ENCODE data around the gene KDM2B.

GRCh38 chr12:121603581-121603980, 22.8 kb upstream of the KDM2B start:
- TF ChIP-seq CTCF (IDR thresholded peaks at IDR 0.05; ENCODE audit: poor library complexity) (no peak), EZH2 (IDR thresholded peaks at IDR 0.05; ENCODE audit: borderline replicate concordance) (no peak), EZH2phosphoT487 (IDR thresholded peaks at IDR 0.05; ENCODE audit: low read depth, severe bottlenecking, unreplicated experiment) (no peak)
